SHP77 treated with DMSO at 0.1 percent for 48 hours (cell line): ENCODE measurements around the gene CKMT2.

Source experiments
- DNase-seq: peaks from one replicate; lab custom pipeline; 2025; lab: John Stamatoyannopoulos, UW

The CKMT2 gene

GRCh38 chr5:81216152-81216551 is 17.0 kb upstream of the CKMT2 start:
- no peak for DNase-seq

DNA sequence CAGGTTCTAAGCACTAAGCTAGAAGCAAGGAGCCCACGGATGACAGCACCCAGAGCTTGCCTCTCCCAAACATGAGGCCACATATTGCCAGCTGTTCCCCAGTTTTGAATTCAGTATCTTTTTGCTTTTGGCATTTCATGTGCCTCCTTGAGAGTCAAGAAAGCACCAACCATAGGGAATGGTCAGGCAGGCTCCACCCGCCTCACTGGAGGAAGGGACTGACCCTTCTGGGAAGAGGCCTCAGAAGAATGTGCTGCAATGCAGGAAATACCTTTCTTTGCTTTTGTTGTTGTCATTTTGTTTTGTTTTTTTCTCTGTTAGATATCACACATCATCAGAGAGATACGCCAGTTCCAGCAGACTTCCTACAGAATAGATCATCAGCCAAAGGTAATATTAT is 13.7 kb upstream of the CKMT2 start:
- no peak for DNase-seq

- DNase-seq, result no peak
Observed at GRCh38 chr5:81222285-81222684, 10.8 kb upstream of the CKMT2 start.

DNA sequence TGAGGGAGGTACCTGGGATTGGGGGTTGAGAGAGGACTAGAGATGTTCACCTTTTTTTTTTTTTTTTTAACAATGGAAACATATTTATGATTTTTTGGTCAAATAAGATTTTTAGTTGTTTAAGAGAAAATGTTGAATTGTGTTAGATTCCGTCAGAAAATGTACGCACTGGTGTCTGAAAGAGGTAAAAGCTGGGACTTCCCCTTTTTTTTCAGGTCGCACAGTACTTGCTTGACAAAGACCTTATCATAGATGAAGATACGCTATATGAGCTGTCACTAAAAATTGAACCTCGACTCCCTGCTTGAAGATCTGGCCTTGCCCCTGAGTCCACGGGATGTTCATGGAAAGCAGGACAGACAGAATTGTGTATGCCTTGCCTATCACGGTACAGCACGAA is 7.7 kb upstream of the CKMT2 start:
- no peak for DNase-seq

DNA sequence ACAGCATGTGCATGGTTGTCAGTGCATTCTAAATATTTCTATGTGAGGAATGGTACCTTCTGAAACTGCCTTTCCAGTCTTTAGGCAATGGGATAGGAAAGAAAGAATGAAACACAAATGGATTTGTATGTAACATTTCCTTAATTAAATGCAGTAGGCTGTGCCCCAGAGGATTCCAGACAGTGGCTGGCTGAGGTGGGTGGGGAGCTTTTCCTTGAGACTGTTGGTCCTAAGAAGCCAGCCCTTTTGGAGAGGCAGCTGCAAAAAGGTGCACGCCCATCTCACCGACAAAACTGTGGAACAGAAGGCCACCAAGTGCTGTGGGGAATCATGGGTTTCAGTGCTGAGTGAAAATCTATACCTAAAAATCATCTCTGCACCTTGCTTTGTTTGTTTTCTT is 6.8 kb upstream of the CKMT2 start:
- DNase-seq, result no peak

DNA sequence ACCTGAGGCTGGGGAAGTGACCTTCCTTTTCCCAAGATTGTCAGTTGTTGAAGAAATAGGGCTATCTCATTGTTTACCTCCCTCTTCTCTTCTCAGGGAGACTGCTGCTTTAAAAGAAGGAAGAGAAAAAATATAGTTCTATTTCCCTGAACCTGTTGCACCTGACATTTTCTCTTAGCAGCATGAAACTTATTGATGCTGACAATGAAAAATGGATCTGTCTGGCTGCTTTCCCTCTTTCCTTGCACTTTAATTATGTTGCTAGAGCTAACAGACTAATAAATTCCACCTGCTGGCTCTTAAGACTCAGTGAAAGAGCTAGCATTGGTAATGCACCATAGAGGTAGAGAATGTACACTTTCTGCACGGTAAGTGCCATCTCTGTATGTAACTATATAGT is 6.2 kb upstream of the CKMT2 start:
- DNase-seq, result no peak

DNA sequence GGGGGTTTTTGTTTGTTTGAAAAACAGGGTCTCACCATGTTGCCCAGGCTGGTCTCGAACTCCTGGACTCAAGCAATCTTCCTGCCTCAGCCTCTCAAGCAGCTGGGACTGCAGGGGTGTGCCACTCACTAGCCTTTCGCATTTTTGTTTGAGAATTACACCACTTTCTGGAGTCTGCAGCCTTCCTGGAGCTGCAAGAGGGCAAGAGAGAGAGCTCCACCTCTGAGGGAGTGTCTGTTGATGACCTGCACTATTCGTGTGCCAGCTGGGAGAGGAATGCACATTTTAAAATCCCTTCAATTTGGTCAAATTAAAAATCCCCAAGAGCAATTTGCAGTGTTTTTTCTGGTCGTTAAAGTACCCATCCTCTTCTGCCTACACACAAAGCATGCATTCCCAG is 5.0 kb upstream of the CKMT2 start:
- DNase-seq, result no peak

GRCh38 chr5:81230416-81230815 is 2.7 kb upstream of the CKMT2 start:
- DNase-seq, result no peak

GRCh38 chr5:81232464-81233079 is 550 bp upstream of the CKMT2 start:
- DNase-seq, result no peak

DNA sequence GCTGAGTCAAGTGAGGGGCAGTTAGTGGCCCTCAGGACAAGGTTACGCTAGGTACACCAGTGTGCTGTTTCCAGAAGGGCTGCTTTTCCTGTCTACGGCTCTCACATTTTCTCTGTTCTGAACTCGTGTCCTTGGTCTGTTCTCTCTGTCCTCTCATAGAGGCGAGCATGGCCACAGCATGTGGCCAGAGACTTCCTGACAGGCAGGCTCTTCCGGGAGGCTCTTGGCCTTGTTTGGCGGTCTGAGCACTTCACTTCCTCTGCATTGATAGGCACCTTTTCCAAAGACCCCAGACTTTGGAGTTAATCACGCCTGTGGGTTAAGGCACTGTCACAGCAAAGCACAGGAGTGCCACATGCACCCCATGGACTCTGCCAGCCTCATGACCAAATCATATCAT is 1.2 kb downstream of the CKMT2 start:
- DNase-seq, result no peak

- DNase-seq, result no peak
Observed at GRCh38 chr5:81234801-81235200, 1.7 kb downstream of the CKMT2 start.

DNA sequence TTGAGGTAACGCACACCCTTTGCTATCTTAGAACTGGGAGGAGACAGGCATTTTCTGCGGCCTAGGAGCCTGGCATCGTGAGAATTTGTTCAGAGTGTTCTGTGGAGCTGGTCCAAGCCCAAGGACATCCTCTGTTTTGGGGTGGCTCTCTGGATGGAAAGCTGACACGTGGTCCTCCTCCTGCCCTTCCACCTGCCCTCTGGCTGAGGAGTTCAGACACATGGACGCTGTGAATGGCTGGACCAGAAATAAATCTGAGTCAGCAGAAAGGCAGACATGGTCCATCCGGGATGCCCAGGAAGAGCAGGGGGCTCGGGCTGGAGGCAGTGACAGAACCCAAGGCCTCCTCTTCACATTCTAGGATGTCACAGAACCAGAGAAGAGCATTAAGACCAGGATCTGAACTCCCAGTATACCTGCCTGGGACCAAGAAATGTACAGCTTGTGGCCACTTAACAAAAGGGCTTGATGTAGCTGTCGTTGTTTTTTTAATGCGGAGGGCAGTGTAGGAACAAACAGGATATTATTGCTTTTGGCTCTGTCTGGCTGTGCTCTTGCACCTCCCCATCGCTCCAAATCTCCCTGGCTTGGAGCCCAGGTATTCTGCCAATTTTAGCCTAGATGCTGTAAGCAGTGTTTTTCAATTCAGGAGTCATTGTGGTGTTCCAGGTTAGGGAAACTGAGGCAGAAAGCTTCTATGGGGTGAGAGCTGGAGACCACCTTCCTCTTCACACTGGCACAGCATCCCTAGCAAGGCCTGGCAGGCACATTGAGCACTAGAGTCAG is 2.4 kb downstream of the CKMT2 start:
- DNase-seq, result no peak

DNA sequence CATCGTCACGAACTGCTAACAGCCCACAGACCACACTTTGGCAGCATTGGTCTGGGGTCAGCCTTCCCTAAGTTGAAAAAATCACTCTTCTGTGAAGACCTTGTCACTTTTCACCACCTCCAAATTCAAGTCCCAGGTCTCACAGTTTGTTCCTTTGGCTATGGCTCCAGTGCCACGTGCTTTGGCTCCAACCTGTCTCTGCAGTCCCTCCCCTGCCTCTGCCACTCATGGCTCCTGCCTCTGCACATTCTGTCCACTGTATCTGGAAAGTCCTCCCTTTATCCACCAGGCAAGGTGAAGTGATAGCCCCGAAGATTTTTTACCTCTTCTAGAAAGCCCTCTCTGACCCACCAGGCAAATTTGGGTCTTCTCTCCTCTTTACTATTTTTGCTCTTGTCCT is 5.3 kb downstream of the CKMT2 start:
- no peak for DNase-seq

DNA sequence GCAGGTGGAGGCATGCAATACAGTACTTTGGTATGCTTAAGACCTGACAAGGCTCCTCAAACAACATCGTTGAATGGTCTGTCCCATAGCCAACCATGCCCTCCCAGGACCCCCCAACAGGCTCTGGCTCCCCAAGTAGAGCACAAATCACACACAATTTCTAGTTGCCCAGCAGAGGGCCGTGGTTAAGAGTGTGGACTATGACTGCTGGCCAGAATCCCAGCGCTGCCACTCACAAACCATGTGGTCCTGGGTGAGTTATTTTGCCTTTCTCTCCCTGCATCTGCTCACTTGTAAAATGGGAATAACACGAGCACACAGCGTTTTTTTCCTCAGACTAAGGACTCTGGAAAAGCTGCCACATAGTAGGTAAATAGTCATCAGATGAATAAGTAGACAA is 6.5 kb downstream of the CKMT2 start:
- no peak for DNase-seq

DNA sequence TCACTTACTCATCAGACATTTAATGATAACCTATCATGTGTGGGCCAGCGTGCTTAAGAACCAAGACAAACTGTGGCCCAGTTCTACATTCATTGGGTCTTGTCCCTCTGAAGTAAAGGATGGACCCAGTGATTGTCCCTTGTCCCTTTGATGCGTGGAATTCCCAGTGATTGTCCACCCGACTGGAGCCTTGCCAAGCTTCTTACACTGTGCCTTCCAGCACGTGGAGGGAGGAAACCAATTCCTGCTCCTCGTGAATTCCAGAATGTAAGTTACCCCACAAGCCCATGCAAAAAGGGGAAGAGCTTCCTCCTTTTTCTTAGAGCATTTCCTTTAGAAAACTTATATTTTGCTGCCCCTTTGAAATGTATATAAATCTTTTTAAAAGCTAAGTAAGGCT is 7.9 kb downstream of the CKMT2 start:
- no peak for DNase-seq

GRCh38 chr5:81241961-81242648 is 9.0 kb downstream of the CKMT2 start:
- DNase-seq, result no peak

DNA sequence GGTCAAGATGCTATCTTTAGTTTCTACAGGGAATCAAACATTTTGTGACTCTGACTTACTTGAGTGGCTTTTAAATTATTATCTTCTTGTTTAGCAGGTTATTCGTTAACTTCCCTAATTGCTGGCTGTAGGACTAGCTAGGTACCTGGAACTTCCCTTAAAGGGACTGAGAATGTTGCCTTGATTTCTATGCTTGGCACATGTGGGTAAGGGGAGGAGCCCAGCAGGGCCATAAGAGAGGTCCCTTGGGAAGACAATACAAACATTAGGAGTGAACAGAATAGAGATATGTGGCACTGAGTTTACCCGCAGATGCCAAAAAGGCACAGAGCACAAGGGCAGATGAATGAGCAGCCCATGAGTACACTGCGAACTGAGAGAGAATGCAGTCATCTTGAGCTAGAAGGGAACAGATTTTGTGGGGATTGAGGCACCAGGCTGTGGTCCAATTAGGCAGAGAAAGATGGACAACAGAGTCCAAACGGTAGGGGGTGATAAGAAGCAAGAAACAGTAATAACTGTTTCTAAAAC is 9.8 kb downstream of the CKMT2 start:
- no peak for DNase-seq

DNA sequence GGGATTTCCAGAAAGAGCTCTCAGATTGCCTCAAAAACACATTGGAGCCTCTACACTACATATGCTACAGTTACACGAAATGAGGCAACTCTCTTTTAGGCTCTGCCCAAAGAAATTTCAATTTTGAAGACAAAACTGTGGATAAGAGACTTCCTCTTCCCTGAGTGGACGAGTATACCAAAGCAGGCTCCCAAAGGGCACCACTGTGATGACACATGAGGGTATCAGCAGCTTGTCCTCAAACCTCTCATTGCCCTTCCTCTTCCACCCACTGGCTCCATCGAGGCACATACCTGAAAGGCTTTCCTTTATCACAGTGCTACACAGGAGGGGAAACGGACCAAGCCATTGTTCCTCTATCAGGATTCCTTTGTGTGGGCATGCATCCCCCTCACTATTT is 11.3 kb downstream of the CKMT2 start:
- no peak for DNase-seq

GRCh38 chr5:81245871-81246235 is 12.7 kb downstream of the CKMT2 start:
- no peak for DNase-seq

DNA sequence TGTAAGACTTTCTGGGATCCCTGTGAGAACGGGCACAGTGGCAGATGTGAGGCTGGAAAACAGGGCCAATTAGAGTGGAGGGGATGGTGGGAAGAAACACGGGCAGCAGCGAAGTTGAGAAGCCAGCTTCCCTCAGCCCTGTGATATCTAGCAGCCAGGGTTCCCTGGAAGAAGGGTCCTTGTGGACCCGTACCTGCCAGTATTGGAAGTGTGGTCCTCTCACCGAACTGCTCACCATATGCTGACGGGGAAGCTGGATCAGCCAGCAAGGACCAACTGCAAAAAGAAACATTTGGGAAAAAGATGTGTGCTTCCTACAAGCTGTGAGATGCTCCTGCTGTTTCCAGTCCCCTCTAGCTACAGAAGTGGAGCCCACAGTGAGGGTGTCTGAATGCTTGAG is 13.6 kb downstream of the CKMT2 start:
- DNase-seq, result no peak

DNA sequence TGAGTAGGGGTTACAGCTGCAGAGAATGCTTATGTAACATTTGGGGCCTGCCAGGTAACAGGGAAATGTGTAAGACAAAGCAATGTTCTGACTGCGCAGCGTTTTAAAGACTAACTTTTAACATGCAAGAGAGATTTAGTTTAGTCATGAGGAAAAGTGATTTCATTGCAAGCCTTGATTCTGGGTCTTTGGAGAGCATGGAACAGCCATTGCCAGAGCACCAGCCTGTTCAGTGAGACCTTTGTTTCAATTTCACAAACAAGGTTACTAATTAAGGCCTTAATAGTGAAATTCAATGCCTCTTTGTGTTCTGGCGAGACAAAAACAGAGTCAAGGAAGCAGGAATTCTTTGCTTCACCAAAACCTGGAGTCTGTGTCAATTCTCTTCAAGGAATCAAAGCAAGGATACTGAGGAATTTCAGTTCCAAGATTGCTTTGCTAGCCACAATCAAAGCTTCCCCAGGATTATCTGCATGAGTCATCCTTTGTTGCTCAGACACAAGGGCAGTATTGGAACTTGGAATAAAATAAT is 14.4 kb downstream of the CKMT2 start:
- no peak for DNase-seq

DNA sequence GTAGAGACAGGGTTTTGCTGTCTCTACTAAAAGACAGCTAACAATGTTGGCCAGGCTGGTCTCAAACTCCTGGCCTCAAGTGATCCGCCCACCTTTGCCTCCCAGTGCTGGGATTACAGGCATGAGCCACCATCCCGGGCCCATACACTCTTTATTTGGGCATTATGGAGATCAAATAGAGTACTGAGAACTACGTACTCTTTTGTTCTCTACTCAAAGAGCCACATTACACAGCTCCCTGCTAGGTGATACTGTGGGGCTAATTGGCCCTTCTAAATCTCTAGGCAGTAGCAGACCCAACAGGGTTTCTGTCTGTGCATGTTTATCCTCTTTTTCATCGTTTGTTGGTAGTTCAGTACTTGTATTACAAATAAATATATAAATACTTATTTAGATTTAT is 16.1 kb downstream of the CKMT2 start:
- no peak for DNase-seq

DNA sequence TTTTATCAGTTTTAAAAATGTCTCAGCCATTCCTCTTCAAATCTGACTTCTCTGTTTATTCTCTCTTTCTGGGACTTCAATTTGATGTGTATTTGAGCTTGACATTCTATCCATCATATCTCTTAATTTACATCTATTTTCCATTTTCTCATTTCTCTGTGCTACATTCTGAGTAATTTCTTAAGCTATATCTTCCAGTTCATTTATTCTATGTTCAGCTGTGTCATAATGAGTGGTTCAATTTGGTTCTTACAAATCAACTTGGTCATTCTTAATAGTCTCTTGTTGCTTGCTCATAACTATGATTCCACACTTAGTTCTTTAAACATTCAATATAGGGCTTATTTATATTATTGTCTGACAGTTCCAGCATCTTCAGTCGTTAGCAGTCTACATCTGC is 16.9 kb downstream of the CKMT2 start:
- DNase-seq, result no peak
